ENCODE data around the gene MEP1B.

DNA sequence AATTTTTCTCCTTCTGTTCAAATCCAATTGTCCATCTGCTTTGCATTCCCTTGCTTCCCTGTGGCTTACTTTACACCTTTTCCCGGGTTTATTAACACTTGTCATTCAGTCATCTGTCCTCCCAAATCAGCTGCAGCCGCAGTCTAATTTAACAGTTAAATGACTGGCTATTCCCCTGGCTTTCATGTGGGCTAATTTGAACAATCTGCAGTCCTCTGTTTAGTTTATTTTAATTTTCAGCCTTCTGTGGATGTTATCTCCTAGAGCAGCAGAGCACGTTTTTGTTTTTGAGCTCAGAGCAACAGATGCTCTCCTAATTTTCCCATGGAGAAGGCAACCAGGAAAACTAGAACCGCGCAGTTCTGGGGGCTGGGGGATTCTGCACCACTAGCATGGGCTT, 55.0 kb downstream of the MEP1B start:
- TF ChIP-seq POLR2A (IDR thresholded peaks at IDR 0.05; ENCODE audit: low read depth) (no peak), EP300 (IDR thresholded peaks at IDR 0.05) (no peak)

All from esophagus muscularis mucosa (tissue), 2 donors.